Upper lobe of left lung (tissue), 6 donors: ENCODE measurements around the gene ADAM22. TPM values are rescaled to one million over a fixed set of nuclear protein-coding genes. Genes with fewer than 3 reads are reported as not detected.

Experiments
- ATAC-seq, 2 donors: fragments of 200-7000 bp; cut with Tn5 transposase; one replicate each; pipeline ENCODE4 v1.9.1; 2022; ENCODE audit warnings: mild to moderate bottlenecking in 2 of 2, moderate library complexity in 2 of 2; ENCODE audit not compliant: low FRiP score in 2 of 2
- DNase-seq, 2 donors: peaks; one replicate each; pipeline ENCODE4 v3.0.0-alpha.2; 2019 to 2020
- H3K27ac ChIP-seq, 4 donors: fragments of 200-600 bp; sonication (generic); one replicate each; pipeline ENCODE4 v1.5.1; 2016 to 2019
- H3K27me3 ChIP-seq, 4 donors: fragments of 200-600 bp; sonication (generic); one replicate each; pipeline ENCODE4 v1.5.1; 2017 to 2019
- H3K36me3 ChIP-seq, 4 donors: fragments of 200-600 bp; sonication (generic); one replicate each; pipeline ENCODE4 v1.5.1; 2016 to 2019
- H3K4me1 ChIP-seq, 4 donors: fragments of 200-600 bp; sonication (generic); one replicate each; pipeline ENCODE4 v1.5.1; 2018 to 2019
- H3K4me3 ChIP-seq, 4 donors: fragments of 200-600 bp; sonication (generic); one replicate each; pipeline ENCODE4 v1.5.1; 2017 to 2019; ENCODE audit warnings: mild to moderate bottlenecking in 2 of 4, moderate library complexity in 1 of 4
- H3K9me3 ChIP-seq, 4 donors: fragments of 200-600 bp; sonication (generic); one replicate each; pipeline ENCODE4 v1.5.1; 2018 to 2019
- EP300 ChIP-seq, 4 donors: sonication (generic); formaldehyde crosslinking; IDR thresholded peaks; one replicate each; pipeline ENCODE4 v1.5.1; 2017; ENCODE audit warnings: antibody characterized with exemption in 4 of 4, control low read depth in 2 of 4
- POLR2A ChIP-seq, 4 donors: fragments of 450-650 bp; IDR thresholded peaks; one replicate each; pipeline ENCODE4 v1.5.1; 2016 to 2017; ENCODE audit warnings: antibody characterized with exemption in 4 of 4, mild to moderate bottlenecking in 2 of 4
- POLR2AphosphoS5 ChIP-seq, 2 donors: sonication (generic); formaldehyde crosslinking; IDR thresholded peaks; one replicate each; pipeline ENCODE4 v1.5.1; 2017; ENCODE audit warnings: antibody characterized with exemption in 2 of 2
- WGBS, 2 donors: methylation state at CpG; one replicate each; pipeline ENCODE4 v1.1.5; 2017 to 2018; 5-methylcytosine and 5-hydroxymethylcytosine counted together
- total RNA-seq, 6 donors: library from RNA; depleted of rRNA in 4 of 6; stranded (reverse); fragments of >200 nt in 4 of 6; gene quantifications; one replicate each; pipeline versions ENCODE4 v1.1.0 to v1.2.1, GENCODE V29; 2016 to 2021
- TF ChIP-seq, protein P1 (sequence below), 6 experiments: fragments of 450-650 bp in 4 of 6; fragments of 200-600 bp in 2 of 6; sonication (generic) in 2 of 6; IDR thresholded peaks; one replicate each; pipeline ENCODE4 v1.5.1; 2016 to 2019; ENCODE audit warnings: antibody characterized with exemption in 6 of 6
- donor health status: DM: no; HTN: no; CAD: no; lungs with moderate emphysema.
- donor health status: DM: no; HTN: yes; CAD: no; lungs with severe emphysema.

ADAM22 gene
- total RNA-seq, 6 donors from 2014 or later: 0.69 to 3.2 (median 2.0) TPM

DNA sequence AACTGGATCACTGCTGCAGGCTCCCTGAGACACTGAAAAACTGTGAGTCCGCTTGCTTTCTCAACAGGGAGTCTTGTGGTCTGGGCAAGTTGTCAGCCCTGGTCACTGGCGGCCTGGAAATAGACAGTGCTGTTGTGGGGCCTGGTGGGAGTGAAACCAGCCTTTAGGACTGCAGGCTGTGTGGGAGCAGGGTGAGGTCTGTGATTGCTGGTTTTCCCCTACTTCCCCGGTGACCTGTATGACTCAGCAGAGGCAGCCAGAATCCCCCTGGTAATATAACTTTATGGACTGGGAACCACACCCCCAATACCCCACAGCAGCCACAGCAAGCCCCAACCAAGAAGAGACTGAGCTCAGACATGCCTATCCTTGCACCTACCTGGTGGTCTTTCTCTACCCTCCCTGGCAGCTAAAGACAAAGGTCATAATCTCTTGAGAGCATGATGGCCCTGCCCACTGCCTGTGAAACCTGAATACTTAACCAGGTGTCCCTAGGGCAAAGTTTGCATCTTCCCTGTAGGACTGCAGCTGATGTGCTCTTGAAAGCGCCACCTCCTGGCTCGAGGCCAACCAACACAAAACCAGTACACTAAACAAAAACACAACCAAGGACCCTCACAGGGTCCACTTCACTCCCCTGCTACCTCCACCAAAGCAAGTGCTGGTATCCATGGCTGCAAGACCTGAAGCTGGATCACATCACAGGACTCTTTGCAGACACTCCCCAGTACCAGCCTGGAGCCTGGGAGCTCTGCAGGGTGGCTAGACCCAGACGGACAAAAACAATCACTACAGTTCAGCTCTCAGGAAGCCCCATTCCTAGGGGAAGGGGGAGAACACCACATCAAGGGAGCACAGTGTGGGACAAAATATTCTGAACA, 7.2 kb upstream of the ADAM22 start:
- Histone ChIP-seq H3K4me1 (no peaks in the 10 kb centered on the region), H3K9me3 (no peaks in the 10 kb centered on the region), H3K4me3 (no peak overlapping the region), H3K36me3 (no peaks in the 10 kb centered on the region), H3K27ac (no peak overlapping the region), H3K27me3 (no peaks in the 10 kb centered on the region)
- no peak for TF ChIP-seq POLR2A (IDR thresholded peaks at IDR 0.05)
- TF ChIP-seq EP300 (IDR thresholded peaks at IDR 0.05): no peak
- no peak for TF ChIP-seq POLR2AphosphoS5 (IDR thresholded peaks at IDR 0.05)
- TF ChIP-seq, protein P1, sequence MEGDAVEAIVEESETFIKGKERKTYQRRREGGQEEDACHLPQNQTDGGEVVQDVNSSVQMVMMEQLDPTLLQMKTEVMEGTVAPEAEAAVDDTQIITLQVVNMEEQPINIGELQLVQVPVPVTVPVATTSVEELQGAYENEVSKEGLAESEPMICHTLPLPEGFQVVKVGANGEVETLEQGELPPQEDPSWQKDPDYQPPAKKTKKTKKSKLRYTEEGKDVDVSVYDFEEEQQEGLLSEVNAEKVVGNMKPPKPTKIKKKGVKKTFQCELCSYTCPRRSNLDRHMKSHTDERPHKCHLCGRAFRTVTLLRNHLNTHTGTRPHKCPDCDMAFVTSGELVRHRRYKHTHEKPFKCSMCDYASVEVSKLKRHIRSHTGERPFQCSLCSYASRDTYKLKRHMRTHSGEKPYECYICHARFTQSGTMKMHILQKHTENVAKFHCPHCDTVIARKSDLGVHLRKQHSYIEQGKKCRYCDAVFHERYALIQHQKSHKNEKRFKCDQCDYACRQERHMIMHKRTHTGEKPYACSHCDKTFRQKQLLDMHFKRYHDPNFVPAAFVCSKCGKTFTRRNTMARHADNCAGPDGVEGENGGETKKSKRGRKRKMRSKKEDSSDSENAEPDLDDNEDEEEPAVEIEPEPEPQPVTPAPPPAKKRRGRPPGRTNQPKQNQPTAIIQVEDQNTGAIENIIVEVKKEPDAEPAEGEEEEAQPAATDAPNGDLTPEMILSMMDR (IDR thresholded peaks at IDR 0.05): no peak
- 51 to 58% methylated on average over 6 of the region's 6 CpGs for WGBS, 2 donors
- ATAC-seq: peak in 1 of 2 donors; percentile 49
- DNase-seq: no peak

DNA sequence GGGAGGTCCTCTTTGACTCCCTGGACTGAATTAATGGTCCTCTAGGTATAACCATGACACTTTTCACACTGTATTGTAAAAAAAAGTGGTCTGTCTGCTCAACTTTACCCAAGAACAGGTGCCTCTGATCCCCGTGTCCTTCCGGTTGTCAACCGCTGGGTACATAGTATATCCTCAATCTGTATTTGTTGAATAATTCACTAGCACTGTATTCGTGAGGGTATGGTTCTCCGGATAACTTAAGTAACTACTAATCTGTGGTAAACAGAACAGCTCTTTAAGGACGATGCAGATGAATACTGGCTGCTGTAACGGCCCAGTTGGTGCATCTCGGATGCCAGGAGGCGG, 472 bp upstream of the ADAM22 start:
- H3K36me3 ChIP-seq: no peaks in the 10 kb centered on the region
- H3K27ac ChIP-seq: no peak overlapping the region
- DNase-seq (no peak), ATAC-seq (peak in 1 of 2 donors; percentile 17)
- H3K4me3 ChIP-seq: peak overlapping the region; percentile 37 to 89 (median 62)
- H3K27me3 ChIP-seq: no peaks in the 10 kb centered on the region
- no peaks in the 10 kb centered on the region for H3K9me3 ChIP-seq
- no peak for TF ChIP-seq POLR2AphosphoS5 (IDR thresholded peaks at IDR 0.05)
- TF ChIP-seq POLR2A (IDR thresholded peaks at IDR 0.05): no peak
- TF ChIP-seq, protein P1 (IDR thresholded peaks at IDR 0.05): no peak
- TF ChIP-seq EP300 (IDR thresholded peaks at IDR 0.05): no peak
- 12 to 19% methylated on average over 9 of the region's 9 CpGs for WGBS, 2 donors
- H3K4me1 ChIP-seq: peaks cover 4 to 17% (median 11%) of the 10 kb centered on the region in 4 donors

DNA sequence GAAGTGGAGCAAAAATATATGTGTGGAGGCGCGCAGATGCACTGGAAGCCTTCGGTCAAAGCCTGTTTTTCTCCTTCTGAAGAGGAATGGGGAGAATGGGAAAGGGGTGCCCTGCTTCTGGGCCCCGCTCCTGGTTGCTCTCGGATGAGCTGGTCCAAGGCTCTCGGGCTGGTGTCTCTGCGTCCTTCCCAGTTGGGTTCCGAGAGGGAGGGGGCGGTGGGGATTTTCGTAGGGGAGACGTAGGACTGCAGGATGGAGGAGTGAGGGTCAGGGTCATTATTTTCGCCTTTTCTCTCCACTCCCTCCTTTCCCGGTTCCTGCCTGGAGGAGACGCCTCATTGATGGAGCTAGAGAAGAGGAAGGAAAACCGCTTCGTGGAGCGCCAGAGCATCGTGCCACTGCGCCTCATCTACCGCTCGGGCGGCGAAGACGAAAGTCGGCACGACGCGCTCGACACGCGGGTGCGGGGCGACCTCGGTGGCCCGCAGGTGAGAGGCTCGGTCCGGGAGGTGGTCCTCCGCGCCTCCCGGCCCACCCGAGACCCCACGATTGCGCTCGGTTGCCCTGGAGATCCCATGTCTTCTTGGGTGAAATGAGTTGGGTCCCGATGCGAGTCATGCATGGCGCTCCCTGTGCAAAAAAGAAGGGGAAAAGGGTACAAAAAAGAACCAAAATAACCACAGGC, 790 bp downstream of the ADAM22 start:
- TF ChIP-seq, protein P1 (IDR thresholded peaks at IDR 0.05): no peak
- no peak for TF ChIP-seq EP300 (IDR thresholded peaks at IDR 0.05)
- no peak for TF ChIP-seq POLR2AphosphoS5 (IDR thresholded peaks at IDR 0.05)
- no peak for TF ChIP-seq POLR2A (IDR thresholded peaks at IDR 0.05)
- Histone ChIP-seq H3K27me3 (no peaks in the 10 kb centered on the region), H3K4me3 (peak overlapping the region; percentile 37 to 89 (median 62)), H3K9me3 (no peaks in the 10 kb centered on the region), H3K36me3 (no peaks in the 10 kb centered on the region), H3K27ac (no peak overlapping the region), H3K4me1 (peaks cover 4 to 17% (median 11%) of the 10 kb centered on the region in 4 donors)
- DNase-seq (peak in 1 of 2 donors; percentile 77), ATAC-seq (peak in 1 of 2 donors; percentile 42)
- 6 to 7% methylated on average over 17 to 46 of the region's 47 CpGs for WGBS, 2 donors

DNA sequence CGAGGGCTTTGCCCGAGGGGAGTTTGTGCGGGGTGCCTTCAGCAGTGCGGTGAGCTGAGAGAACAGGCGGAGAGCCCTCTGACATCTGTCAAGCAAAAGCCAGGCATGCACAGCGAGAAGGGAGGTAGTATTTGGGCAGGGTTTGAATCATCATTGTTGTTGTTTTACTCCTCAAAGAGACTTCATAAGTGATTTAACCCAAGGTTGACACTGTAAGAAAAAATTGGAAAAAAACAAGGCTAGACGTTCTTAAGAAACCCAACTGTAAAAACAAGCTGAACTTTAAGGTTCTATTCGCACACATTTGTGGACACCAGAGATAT, 1.3 kb downstream of the ADAM22 start:
- Histone ChIP-seq H3K4me1 (peaks cover 4 to 17% (median 11%) of the 10 kb centered on the region in 4 donors), H3K27me3 (no peaks in the 10 kb centered on the region), H3K4me3 (peak overlapping the region in 3 of 4 donors; percentile 58 to 89 (median 65)), H3K9me3 (no peaks in the 10 kb centered on the region), H3K36me3 (no peaks in the 10 kb centered on the region), H3K27ac (no peak overlapping the region)
- no peak for ATAC-seq
- 49 to 64% methylated on average over 8 of the region's 8 CpGs for WGBS, 2 donors
- no peak for DNase-seq
- TF ChIP-seq, protein P1 (IDR thresholded peaks at IDR 0.05): no peak
- TF ChIP-seq EP300 (IDR thresholded peaks at IDR 0.05) (no peak), POLR2A (IDR thresholded peaks at IDR 0.05) (no peak), POLR2AphosphoS5 (IDR thresholded peaks at IDR 0.05) (no peak)
